Measurements from ENCODE around the gene ELL. TPM values are rescaled to one million over a fixed set of nuclear protein-coding genes. Genes with fewer than 3 reads are reported as not detected.

Gene ELL
- total and polyA plus RNA-seq, 9 of the 15 experiments (the other 6 are each of a cell fraction or from before 2014, with no cell fraction given), result 0.24 to 22.5 (median 4.1) TPM

DNA sequence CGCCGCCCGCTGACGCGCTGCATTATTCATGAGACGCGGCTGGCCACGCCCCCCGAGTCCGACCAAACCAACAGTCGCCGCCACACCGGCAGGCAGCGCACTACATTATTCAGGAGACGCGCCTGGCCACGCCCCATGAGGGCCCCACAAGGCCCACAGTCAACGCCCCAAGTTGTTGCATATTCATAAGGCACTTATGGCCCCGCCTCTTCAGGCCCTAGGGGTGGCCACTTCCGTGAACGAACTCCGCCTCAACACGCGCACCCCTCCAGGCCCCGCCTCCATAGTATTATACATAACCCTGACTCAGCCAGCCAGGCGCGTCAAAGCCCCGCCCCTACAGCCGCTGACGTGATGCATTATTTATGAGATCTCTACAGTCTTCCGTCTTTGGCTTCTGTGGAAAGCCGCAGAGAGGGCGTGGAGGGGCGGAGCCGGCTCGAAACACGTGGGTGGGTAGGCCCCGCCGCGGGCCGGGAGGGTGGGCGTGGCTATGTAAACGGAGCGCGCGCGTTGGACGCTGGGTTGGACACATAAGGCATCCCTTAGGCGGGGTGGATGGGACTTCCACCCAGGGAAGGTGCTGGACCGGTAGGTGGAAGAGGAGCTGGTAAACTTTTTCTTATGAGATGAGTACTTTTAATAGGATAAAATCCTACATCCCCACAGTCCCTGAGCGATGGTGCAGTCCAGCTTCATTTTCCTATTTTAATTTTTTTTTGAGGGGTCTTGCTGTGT, 423 bp upstream of the ELL start (continued):
- TF ChIP-seq, protein P1, sequence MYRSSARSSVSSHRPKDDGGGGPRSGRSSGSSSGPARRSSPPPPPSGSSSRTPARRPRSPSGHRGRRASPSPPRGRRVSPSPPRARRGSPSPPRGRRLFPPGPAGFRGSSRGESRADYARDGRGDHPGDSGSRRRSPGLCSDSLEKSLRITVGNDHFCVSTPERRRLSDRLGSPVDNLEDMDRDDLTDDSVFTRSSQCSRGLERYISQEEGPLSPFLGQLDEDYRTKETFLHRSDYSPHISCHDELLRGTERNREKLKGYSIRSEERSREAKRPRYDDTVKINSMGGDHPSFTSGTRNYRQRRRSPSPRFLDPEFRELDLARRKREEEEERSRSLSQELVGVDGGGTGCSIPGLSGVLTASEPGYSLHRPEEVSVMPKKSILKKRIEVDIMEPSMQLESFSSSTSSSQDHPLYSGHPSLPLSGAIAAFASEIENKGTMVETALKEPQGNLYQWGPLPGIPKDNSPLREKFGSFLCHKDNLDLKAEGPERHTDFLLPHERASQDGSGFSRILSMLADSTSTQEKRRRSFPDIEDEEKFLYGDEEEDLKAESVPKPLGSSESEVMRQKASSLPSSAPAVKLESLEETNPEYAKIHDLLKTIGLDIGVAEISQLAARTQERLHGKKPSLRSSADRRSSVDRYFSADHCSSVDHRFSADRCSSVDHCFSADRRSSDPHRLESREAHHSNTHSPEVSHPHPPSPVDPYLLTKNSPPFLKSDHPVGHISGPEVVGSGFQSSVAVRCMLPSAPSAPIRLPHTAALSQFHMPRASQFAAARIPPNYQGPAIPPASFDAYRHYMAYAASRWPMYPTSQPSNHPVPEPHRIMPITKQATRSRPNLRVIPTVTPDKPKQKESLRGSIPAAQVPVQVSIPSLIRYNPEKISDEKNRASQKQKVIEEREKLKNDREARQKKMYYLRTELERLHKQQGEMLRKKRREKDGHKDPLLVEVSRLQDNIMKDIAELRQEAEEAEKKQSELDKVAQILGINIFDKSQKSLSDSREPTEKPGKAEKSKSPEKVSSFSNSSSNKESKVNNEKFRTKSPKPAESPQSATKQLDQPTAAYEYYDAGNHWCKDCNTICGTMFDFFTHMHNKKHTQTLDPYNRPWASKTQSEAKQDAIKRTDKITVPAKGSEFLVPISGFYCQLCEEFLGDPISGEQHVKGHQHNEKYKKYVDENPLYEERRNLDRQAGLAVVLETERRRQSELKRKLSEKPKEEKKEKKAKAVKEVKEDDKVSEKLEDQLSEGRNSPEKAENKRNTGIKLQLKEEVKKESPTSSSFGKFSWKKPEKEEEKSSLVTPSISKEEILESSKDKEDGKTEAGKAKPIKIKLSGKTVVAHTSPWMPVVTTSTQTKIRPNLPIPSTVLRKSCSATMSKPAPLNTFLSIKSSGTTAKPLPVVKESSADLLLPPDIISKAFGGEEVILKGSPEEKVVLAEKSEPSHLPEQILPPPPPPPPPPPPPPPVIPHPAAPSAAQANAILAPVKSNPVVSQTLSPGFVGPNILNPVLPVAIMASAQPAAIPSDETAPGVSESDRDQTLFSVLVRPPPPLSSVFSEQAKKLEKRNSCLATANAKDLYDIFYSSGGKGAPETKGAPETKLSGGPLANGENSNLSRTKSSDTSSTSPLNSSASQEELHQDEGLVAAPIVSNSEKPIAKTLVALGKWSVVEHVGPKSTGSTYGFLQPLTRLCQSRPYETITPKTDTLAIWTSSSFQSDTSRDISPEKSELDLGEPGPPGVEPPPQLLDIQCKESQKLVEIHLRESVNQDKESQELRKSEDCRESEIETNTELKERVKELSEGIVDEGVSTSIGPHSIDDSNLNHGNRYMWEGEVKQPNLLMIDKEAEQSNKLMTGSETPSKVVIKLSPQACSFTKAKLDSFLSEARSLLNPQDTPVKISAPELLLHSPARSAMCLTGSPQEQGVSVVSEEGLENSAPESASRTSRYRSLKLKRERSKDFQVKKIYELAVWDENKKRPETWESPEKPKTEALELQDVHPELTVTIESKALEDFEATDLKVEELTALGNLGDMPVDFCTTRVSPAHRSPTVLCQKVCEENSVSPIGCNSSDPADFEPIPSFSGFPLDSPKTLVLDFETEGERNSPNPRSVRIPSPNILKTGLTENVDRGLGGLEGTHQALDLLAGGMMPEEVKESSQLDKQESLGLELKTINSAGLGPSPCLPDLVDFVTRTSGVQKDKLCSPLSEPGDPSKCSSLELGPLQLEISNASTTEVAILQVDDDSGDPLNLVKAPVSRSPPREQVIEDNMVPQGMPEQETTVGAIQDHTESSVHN (IDR thresholded peaks at IDR 0.05; ENCODE audit: borderline replicate concordance in 1 of 2, low read depth in 1 of 2), result no peak
- peak; percentile 54 for TF ChIP-seq TCF7L2 (IDR thresholded peaks at IDR 0.05; ENCODE audit: low read depth, low read length)
- TF ChIP-seq ZNF707 (CRISPR knock-in tag; conservative IDR thresholded peaks at IDR 0.05), result no peak
- TF ChIP-seq PML (IDR thresholded peaks at IDR 0.05; ENCODE audit: low read length), result 0 out of 2 replicates have a peak, but pooled peaks have one; percentile 1
- TF ChIP-seq ELF4 (CRISPR knock-in tag; IDR thresholded peaks at IDR 0.05), result no peak
- TF ChIP-seq, protein P2, sequence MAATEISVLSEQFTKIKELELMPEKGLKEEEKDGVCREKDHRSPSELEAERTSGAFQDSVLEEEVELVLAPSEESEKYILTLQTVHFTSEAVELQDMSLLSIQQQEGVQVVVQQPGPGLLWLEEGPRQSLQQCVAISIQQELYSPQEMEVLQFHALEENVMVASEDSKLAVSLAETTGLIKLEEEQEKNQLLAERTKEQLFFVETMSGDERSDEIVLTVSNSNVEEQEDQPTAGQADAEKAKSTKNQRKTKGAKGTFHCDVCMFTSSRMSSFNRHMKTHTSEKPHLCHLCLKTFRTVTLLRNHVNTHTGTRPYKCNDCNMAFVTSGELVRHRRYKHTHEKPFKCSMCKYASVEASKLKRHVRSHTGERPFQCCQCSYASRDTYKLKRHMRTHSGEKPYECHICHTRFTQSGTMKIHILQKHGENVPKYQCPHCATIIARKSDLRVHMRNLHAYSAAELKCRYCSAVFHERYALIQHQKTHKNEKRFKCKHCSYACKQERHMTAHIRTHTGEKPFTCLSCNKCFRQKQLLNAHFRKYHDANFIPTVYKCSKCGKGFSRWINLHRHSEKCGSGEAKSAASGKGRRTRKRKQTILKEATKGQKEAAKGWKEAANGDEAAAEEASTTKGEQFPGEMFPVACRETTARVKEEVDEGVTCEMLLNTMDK (IDR thresholded peaks at IDR 0.05; ENCODE audit: borderline replicate concordance, insufficient read depth, low read depth, low read length, poor library complexity, severe bottlenecking), result peak; percentile 76
- no peak for TF ChIP-seq ZFX (CRISPR knock-in tag; IDR thresholded peaks at IDR 0.05)
- no peak for TF ChIP-seq POLR2AphosphoS5 (IDR thresholded peaks at IDR 0.05; ENCODE audit: control insufficient read depth, insufficient read depth, low read depth, low read length)
- peak; percentile 95 for TF ChIP-seq RBM25 (IDR thresholded peaks at IDR 0.05; ENCODE audit: low read depth, low read length, severe bottlenecking)
- TF ChIP-seq CHCHD3 (CRISPR knock-in tag; IDR thresholded peaks at IDR 0.05), result no peak
- TF ChIP-seq SNRNP70 (optimal IDR thresholded peaks at IDR 0.05; ENCODE audit: low read depth, low read length), result no peak
- TF ChIP-seq ZNF24 (IDR thresholded peaks at IDR 0.05), result 0 out of 2 replicates have a peak, but pooled peaks have one; percentile 16
- TF ChIP-seq MTA3 (IDR thresholded peaks at IDR 0.05; ENCODE audit: borderline replicate concordance), result no peak
- peak; percentile 11 for TF ChIP-seq NEUROD1 (IDR thresholded peaks at IDR 0.05; ENCODE audit: borderline replicate concordance, low read depth, low read length, partially characterized antibody)
- TF ChIP-seq EGR1 (conservative IDR thresholded peaks at IDR 0.05), result peak; percentile 80
- TF ChIP-seq, protein P3, sequence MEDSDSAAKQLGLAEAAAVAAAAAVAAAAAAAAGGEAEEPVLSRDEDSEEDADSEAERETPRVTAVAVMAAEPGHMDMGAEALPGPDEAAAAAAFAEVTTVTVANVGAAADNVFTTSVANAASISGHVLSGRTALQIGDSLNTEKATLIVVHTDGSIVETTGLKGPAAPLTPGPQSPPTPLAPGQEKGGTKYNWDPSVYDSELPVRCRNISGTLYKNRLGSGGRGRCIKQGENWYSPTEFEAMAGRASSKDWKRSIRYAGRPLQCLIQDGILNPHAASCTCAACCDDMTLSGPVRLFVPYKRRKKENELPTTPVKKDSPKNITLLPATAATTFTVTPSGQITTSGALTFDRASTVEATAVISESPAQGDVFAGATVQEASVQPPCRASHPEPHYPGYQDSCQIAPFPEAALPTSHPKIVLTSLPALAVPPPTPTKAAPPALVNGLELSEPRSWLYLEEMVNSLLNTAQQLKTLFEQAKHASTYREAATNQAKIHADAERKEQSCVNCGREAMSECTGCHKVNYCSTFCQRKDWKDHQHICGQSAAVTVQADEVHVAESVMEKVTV (CRISPR knock-in tag; IDR thresholded peaks at IDR 0.05), result no peak
